BE2C (cell line): ENCODE data around the gene SMCO2. TPM values are rescaled to one million over a fixed set of nuclear protein-coding genes. Genes with fewer than 3 reads are reported as not detected.

ENCODE experiments used
- DNase-seq: peaks from one replicate; pipeline ENCODE4 v3.0.0-alpha.2; 2020
- H3K27me3 ChIP-seq: fragments of 250-450 bp; sonication (Bioruptor Pico); 2 replicates; pipeline ENCODE4 v1.5.1; 2020; ENCODE audit warnings: mild to moderate bottlenecking
- H3K36me3 ChIP-seq: fragments of 250-450 bp; sonication (Bioruptor Pico); 2 replicates; pipeline ENCODE4 v1.5.1; 2020; ENCODE audit warnings: mild to moderate bottlenecking
- H3K4me1 ChIP-seq: fragments of 250-450 bp; sonication (Bioruptor Pico); 2 replicates; pipeline ENCODE4 v1.5.1; 2020
- H3K4me3 ChIP-seq: 2 replicates; pipeline ENCODE4 v1.5.1; 2011; ENCODE audit warnings: low read depth, low read length
- H3K9me3 ChIP-seq: fragments of 250-450 bp; sonication (Bioruptor Pico); 2 replicates; pipeline ENCODE4 v1.5.1; 2020
- CTCF ChIP-seq: IDR thresholded peaks from 2 replicates; pipeline ENCODE4 v1.5.1; 2012; ENCODE audit warnings: mild to moderate bottlenecking, low read depth, low read length
- polyA plus RNA-seq: library from polyadenylated mRNA; unstranded; fragments of >200 nt; gene quantifications from one replicate; pipeline ENCODE4 v1.2.1, GENCODE V29; 2012; ENCODE audit warnings: low read depth, missing spikeins; ENCODE audit not compliant: insufficient read length, insufficient read depth

SMCO2 gene
- polyA plus RNA-seq: not detected

- no peaks in the 10 kb centered on the region for H3K36me3 ChIP-seq
- H3K9me3 ChIP-seq: no peaks in the 10 kb centered on the region
- no peak for DNase-seq
- TF ChIP-seq CTCF: no peak
- H3K4me3 ChIP-seq: no peak within 1 kb of the TSS
- H3K4me1 ChIP-seq: no peaks in the 10 kb centered on the region
- no peaks in the 10 kb centered on the region; the same call in none of the 2 replicates for H3K27me3 ChIP-seq
These were observed at the start of gene SMCO2 for GRCh38 chr12:27446436-27446835. Gene SMCO2, plus strand, starts transcription at chr12:27446736. Its CDS starts 23,896 bp downstream, at chr12:27470632.

- Histone ChIP-seq H3K9me3 (no peaks in the 10 kb centered on the region), H3K4me3 (no peak overlapping the region), H3K4me1 (no peaks in the 10 kb centered on the region), H3K27me3 (no peaks in the 10 kb centered on the region; the same call in 1 of the 2 replicates), H3K36me3 (no peaks in the 10 kb centered on the region)
- no peak for DNase-seq
- TF ChIP-seq CTCF: no peak
These were observed 48.1 kb upstream of the SMCO2 start for GRCh38 chr12:27398466-27398865.

DNA sequence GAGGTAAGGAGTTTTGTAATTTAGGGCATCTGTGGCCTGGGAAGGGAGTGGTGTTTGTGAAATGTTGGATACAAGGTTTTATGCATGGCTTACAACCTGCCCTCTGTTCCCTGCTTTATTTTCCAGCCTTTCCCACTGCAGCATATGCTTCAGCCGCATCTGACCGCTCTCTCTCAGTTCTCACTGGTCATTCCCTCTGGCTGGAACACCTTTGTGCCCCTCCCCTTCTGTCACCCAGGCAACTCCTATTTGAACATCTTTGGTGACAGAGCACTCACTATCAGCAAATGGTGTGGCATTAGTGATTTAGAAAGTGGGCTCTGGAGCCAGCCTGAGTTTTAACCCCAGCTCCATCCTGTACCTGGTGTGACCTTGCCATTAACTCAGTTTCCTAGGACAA, 47.5 kb upstream of the SMCO2 start:
- Histone ChIP-seq H3K36me3 (no peaks in the 10 kb centered on the region), H3K9me3 (no peaks in the 10 kb centered on the region), H3K4me1 (no peaks in the 10 kb centered on the region), H3K27me3 (no peaks in the 10 kb centered on the region; the same call in 1 of the 2 replicates), H3K4me3 (no peak overlapping the region)
- TF ChIP-seq CTCF: no peak
- DNase-seq: no peak

- no peak overlapping the region for H3K4me3 ChIP-seq
- no peaks in the 10 kb centered on the region for H3K36me3 ChIP-seq
- no peaks in the 10 kb centered on the region for H3K9me3 ChIP-seq
- no peak for TF ChIP-seq CTCF
- no peaks in the 10 kb centered on the region; the same call in 1 of the 2 replicates for H3K27me3 ChIP-seq
- no peak for DNase-seq
- H3K4me1 ChIP-seq: no peaks in the 10 kb centered on the region
These were observed 45.6 kb upstream of the SMCO2 start for GRCh38 chr12:27400856-27401354.

DNA sequence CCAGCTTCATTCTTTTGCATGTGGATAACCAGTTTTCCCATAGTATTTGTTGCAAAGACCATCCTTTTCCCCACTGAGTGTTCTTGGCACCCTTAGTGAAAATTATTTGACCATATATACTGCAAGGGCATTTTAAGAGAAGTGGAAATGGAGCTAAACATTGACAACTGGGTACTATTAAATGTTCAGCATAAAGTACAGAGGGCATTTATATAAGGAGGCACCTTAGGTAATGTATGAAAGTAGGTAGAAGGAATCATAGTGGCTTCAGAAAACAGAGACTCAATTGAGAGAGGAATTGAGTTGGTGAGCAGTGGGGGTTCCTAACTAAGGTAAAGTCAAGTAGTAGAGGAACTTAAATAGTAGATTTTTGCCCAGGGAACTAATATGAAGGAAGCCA, 34.5 kb upstream of the SMCO2 start:
- no peaks in the 10 kb centered on the region for H3K9me3 ChIP-seq

GRCh38 chr12:27422697-27423096, 23.8 kb upstream of the SMCO2 start:
- Histone ChIP-seq H3K9me3 (no peaks in the 10 kb centered on the region), H3K36me3 (no peaks in the 10 kb centered on the region), H3K4me1 (no peaks in the 10 kb centered on the region), H3K27me3 (no peaks in the 10 kb centered on the region), H3K4me3 (no peak overlapping the region)
- no peak for TF ChIP-seq CTCF
- DNase-seq: no peak

More for the DNA sequence above, 34.5 kb upstream of the SMCO2 start:
- no peak for TF ChIP-seq CTCF
- Histone ChIP-seq H3K27me3 (no peaks in the 10 kb centered on the region), H3K4me1 (no peaks in the 10 kb centered on the region), H3K4me3 (no peak overlapping the region), H3K36me3 (no peaks in the 10 kb centered on the region)
- no peak for DNase-seq
